GM12878 (cell line): ENCODE data around the gene STAMBP. TPM values are rescaled to one million over a fixed set of nuclear protein-coding genes. Genes with fewer than 3 reads are reported as not detected.

Experiments
- ATAC-seq: fragments of 200-7000 bp; cut with Tn5 transposase; 3 replicates; pipeline ENCODE4 v1.9.1; 2020; ENCODE audit warnings: mild to moderate bottlenecking, moderate library complexity
- BruUV-seq: library from RNA; stranded (reverse); fragments of 400-500 nt; replicated peaks from 2 replicates; lab custom pipeline; 2021; lab: Mats Ljungman, UMichigan
- CTCF ChIA-PET: fragments of 300-600 bp; sonication (Branson Sonifier 250); formaldehyde crosslinking; extraction: SDS; loops from one replicate; lab custom pipeline; 2021; ENCODE audit warnings: inconsistent platforms; lab: Yijun Ruan, JAX
- POLR2A ChIA-PET: fragments of 350-600 bp; formaldehyde crosslinking; extraction: SDS; loops from one replicate; lab custom pipeline; 2021; ENCODE audit warnings: inconsistent platforms; lab: Charles Lee
- RAD21 ChIA-PET: fragments of 300-600 bp; sonication (Branson Sonifier 250); formaldehyde crosslinking; loops from one replicate; lab custom pipeline; 2023; ENCODE audit warnings: antibody characterized with exemption; ENCODE audit not compliant: unreplicated experiment; lab: Charles Lee
- SMC1A ChIA-PET: fragments of 300-600 bp; sonication (Branson Sonifier 250); formaldehyde crosslinking; loops from one replicate; lab custom pipeline; 2023; ENCODE audit not compliant: unreplicated experiment, uncharacterized antibody; lab: Charles Lee
- DNase-seq: peaks from one replicate; pipeline ENCODE4 v3.0.0-alpha.2; 2011; ENCODE audit warnings: low read depth, low spot score
- FAIRE-seq: peaks from 3 replicates; lab custom pipeline; 2011; peaks lifted over from hg19 to GRCh38; lab: Jason Lieb, UNC
- H2AFZ ChIP-seq: 2 replicates; pipeline ENCODE4 v1.6.0; 2011; ENCODE audit warnings: low read depth, low read length, control low read depth; ENCODE audit not compliant: control insufficient read depth
- H3K27ac ChIP-seq: 2 replicates; pipeline ENCODE4 v1.5.1; 2011; ENCODE audit warnings: control low read depth; ENCODE audit not compliant: control insufficient read depth, insufficient read depth
- H3K27me3 ChIP-seq, 2 experiments: replicated peaks in 1 of 2; 2 replicates each; pipeline versions ENCODE4 v1.6.0 to v1.6.1; 2011; ENCODE audit warnings: low read length in 1 of 2; ENCODE audit not compliant: control insufficient read depth in 2 of 2, insufficient read depth in 2 of 2
- H3K36me3 ChIP-seq, 2 experiments: 2 replicates each; pipeline ENCODE4 v1.5.1; 2011; ENCODE audit warnings: low read length in 1 of 2; ENCODE audit not compliant: control insufficient read depth in 2 of 2, insufficient read depth in 2 of 2
- H3K4me1 ChIP-seq: 2 replicates; pipeline ENCODE4 v1.6.1; 2011; ENCODE audit warnings: mild to moderate bottlenecking, low read length, moderate library complexity, mixed read lengths; ENCODE audit not compliant: control insufficient read depth, insufficient read depth
- H3K4me2 ChIP-seq: 2 replicates; pipeline ENCODE4 v1.6.0; 2011; ENCODE audit warnings: control low read depth; ENCODE audit not compliant: control insufficient read depth, insufficient read depth
- H3K4me3 ChIP-seq: fragments of 200-600 bp; sonication (generic); 2 replicates; pipeline ENCODE4 v1.5.1; 2016
- H3K79me2 ChIP-seq: 2 replicates; pipeline ENCODE4 v1.6.0; 2011; ENCODE audit warnings: low read length; ENCODE audit not compliant: control insufficient read depth, insufficient read depth
- H3K9ac ChIP-seq: 2 replicates; pipeline ENCODE4 v1.8.0; 2011; ENCODE audit warnings: low read length, control low read depth, mixed read lengths; ENCODE audit not compliant: control insufficient read depth, insufficient read depth
- H3K9me3 ChIP-seq: replicated peaks from 3 replicates; pipeline ENCODE4 v1.5.1; 2011; ENCODE audit warnings: mild to moderate bottlenecking, low read length; ENCODE audit not compliant: control insufficient read depth, insufficient read depth
- H4K20me1 ChIP-seq: 2 replicates; pipeline ENCODE4 v1.6.0; 2011; ENCODE audit not compliant: control insufficient read depth, insufficient read depth
- ATF3 ChIP-seq: IDR thresholded peaks from 2 replicates; pipeline ENCODE4 v1.6.1; 2011; ENCODE audit warnings: low read depth, mild to moderate bottlenecking, low read length, moderate library complexity, borderline replicate concordance; ENCODE audit errors: extremely low read depth
- CBFB ChIP-seq: IDR thresholded peaks from 2 replicates; pipeline ENCODE4 v1.6.1; 2016; ENCODE audit warnings: antibody characterized with exemption, low read depth
- CBX3 ChIP-seq: fragments of 200-600 bp; sonication (generic); IDR thresholded peaks from 2 replicates; pipeline ENCODE4 v1.6.1; 2016; ENCODE audit warnings: low read depth, borderline replicate concordance
- E2F8 ChIP-seq: fragments of 450-650 bp; IDR thresholded peaks from 2 replicates; pipeline ENCODE4 v1.6.1; 2018; ENCODE audit warnings: mild to moderate bottlenecking, low read depth, moderate library complexity; ENCODE audit not compliant: partially characterized antibody
- ETV6 ChIP-seq, 2 experiments: fragments of 450-650 bp in 1 of 2; IDR thresholded peaks in 1 of 2; conservative IDR thresholded peaks in 1 of 2; 2 replicates each; pipeline ENCODE4 v1.6.1; 2014; ENCODE audit warnings: antibody characterized with exemption in 1 of 2, borderline replicate concordance in 1 of 2, low read depth in 1 of 2, mild to moderate bottlenecking in 1 of 2, moderate library complexity in 1 of 2
- KDM1A ChIP-seq: fragments of 200-600 bp; sonication (generic); IDR thresholded peaks from 2 replicates; pipeline ENCODE4 v1.6.1; 2016; ENCODE audit warnings: borderline replicate concordance
- MYB ChIP-seq: fragments of 150-350 bp; IDR thresholded peaks from 2 replicates; pipeline ENCODE4 v1.6.1; 2014; ENCODE audit warnings: mild to moderate bottlenecking, low read depth, low read length, borderline replicate concordance
- MYC ChIP-seq: IDR thresholded peaks from 2 replicates; pipeline ENCODE4 v1.6.1; 2011; ENCODE audit warnings: mild to moderate bottlenecking, low read length, moderate library complexity, inconsistent platforms; ENCODE audit not compliant: insufficient read depth, insufficient replicate concordance, insufficient read length, severe bottlenecking
- NR2C1 ChIP-seq: fragments of 450-650 bp; IDR thresholded peaks from 2 replicates; pipeline ENCODE4 v1.6.1; 2017; ENCODE audit warnings: antibody characterized with exemption, mild to moderate bottlenecking, moderate library complexity
- PAX8 ChIP-seq: fragments of 450-650 bp; IDR thresholded peaks from 2 replicates; pipeline ENCODE4 v1.6.1; 2017; ENCODE audit warnings: mild to moderate bottlenecking, moderate library complexity
- PBX3 ChIP-seq: IDR thresholded peaks from 2 replicates; pipeline ENCODE4 v1.6.1; 2011; ENCODE audit warnings: mild to moderate bottlenecking, low read depth, low read length, moderate library complexity; ENCODE audit not compliant: insufficient replicate concordance
- RCOR1 ChIP-seq: conservative IDR thresholded peaks from 2 replicates; pipeline ENCODE4 v1.6.1; 2012; ENCODE audit warnings: low read depth, low read length, improper control_type of control experiment
- REST ChIP-seq: IDR thresholded peaks from 2 replicates; pipeline ENCODE4 v1.6.1; 2012; ENCODE audit warnings: mild to moderate bottlenecking, low read depth, low read length
- SMAD5 ChIP-seq: IDR thresholded peaks from 2 replicates; pipeline ENCODE4 v1.6.1; 2016; ENCODE audit warnings: antibody characterized with exemption, low read depth
- SREBF1 ChIP-seq: IDR thresholded peaks from 2 replicates; pipeline ENCODE4 v1.6.1; 2012; ENCODE audit warnings: mild to moderate bottlenecking, low read length
- WGBS: methylation state at CpG from one replicate; pipeline ENCODE4 v1.1.6; 2016; ENCODE audit warnings: low lambda C conversion rate; ENCODE audit not compliant: insufficient replicate concordance, insufficient coverage; ENCODE audit errors: missing lambda C conversion rate; 5-methylcytosine and 5-hydroxymethylcytosine counted together
- in situ Hi-C: fragments of 300-500 bp; cut with MboI; formaldehyde crosslinking; loops from 9 replicates; pipeline ENCODE4 v1.14.3; 2018; ENCODE audit warnings: mixed read lengths
- intact Hi-C: fragments of 100-400 bp; cut with micrococcal nuclease; formaldehyde crosslinking; loops from one replicate; pipeline ENCODE4 v1.14.2; 2022; ENCODE audit not compliant: unreplicated experiment
- polyA plus RNA-seq, 11 experiments: library from polyadenylated mRNA; depleted of rRNA in 4 of 11; unstranded in 6 of 11; stranded (reverse) in 5 of 11; fragments of >200 nt; fragmentation: Nextera tagmentation in 4 of 11; fragmentation: Illumina TruSeq in 1 of 11; extraction: Ambion mirVana in 4 of 11; extraction: Trizol in 1 of 11; gene quantifications; 1 replicate in 1 of 11; 2 replicates in 10 of 11; pipeline versions ENCODE4 v1.2.1 to v1.2.3, GENCODE V29; 2011 to 2016; ENCODE audit warnings: inconsistent platforms in 2 of 11, missing spikeins in 2 of 11, low read depth in 1 of 11
- total RNA-seq, 4 experiments: library from RNA; depleted of rRNA in 3 of 4; stranded (reverse); fragments of >200 nt in 3 of 4; fragmentation: Illumina TruSeq in 1 of 4; extraction: Trizol in 1 of 4; gene quantifications; 2 replicates each; pipeline versions ENCODE4 v1.2.1 to v1.2.3, GENCODE V29; 2013 to 2021

The STAMBP gene
- total and polyA plus RNA-seq, 10 of the 15 experiments (the other 5 are each of a cell fraction or from before 2014, with no cell fraction given), result 38.9 to 84.1 (median 69.7) TPM

GRCh38 chr2:73911548-73912208, 82.9 kb downstream of the STAMBP start:
- no peak for DNase-seq
- Histone ChIP-seq H2AFZ (no peak overlapping the region), H3K9me3 (no peaks in the 10 kb centered on the region), H3K79me2 (no peaks in the 10 kb centered on the region), H3K4me3 (no peak overlapping the region), H3K4me1 (no peaks in the 10 kb centered on the region), H3K27me3 (no peaks in the 10 kb centered on the region), H3K4me2 (no peak overlapping the region), H4K20me1 (no peaks in the 10 kb centered on the region), H3K36me3 (no peaks in the 10 kb centered on the region), H3K9ac (no peak overlapping the region), H3K27ac (no peak overlapping the region)
- ATAC-seq, result no peak
- ChIA-PET SMC1A (interaction anchor here (0.7 to 5.0 kb wide), 7 partner anchors 27 to 238 kb away, joined by 3 to 45 read pairs (median 4); no protein-coding TSS in a partner anchor), CTCF (interaction anchor here (0.8 to 5.4 kb wide), 13 partner anchors 10 to 233 kb away, joined by 3 to 78 read pairs (median 5); partner anchors contain the start of gene STAMBP), POLR2A (interaction anchor here (0.7 to 1.0 kb wide), 3 partner anchors 77 to 680 kb away, joined by 3 read pairs; no protein-coding TSS in a partner anchor), RAD21 (interaction anchor here (0.8 to 2.2 kb wide), 6 partner anchors 12 to 213 kb away, joined by 3 to 6 read pairs (median 3); no protein-coding TSS in a partner anchor)
- intact Hi-C loops (no loop called here), in situ Hi-C loops (no loop called here)
- no peak for FAIRE-seq
- BruUV-seq, result no TSS peak
- TF ChIP-seq ATF3, result no peak
- no peak for TF ChIP-seq PAX8
- no peak for TF ChIP-seq MYC
- no peak for TF ChIP-seq PBX3
- no peak for TF ChIP-seq KDM1A
- no peak for TF ChIP-seq REST
- no peak for TF ChIP-seq E2F8
- no peak for TF ChIP-seq NR2C1
- no peak for TF ChIP-seq RCOR1
- no peak for TF ChIP-seq MYB
- TF ChIP-seq SREBF1, result no peak
- no peak for TF ChIP-seq SMAD5
- no peak for TF ChIP-seq ETV6 (conservative IDR thresholded peaks at IDR 0.05 in 1 of 2, IDR thresholded peaks at IDR 0.05 in 1 of 2; ENCODE audit: borderline replicate concordance in 1 of 2, low read depth in 1 of 2)
- TF ChIP-seq CBFB, result no peak
- TF ChIP-seq CBX3, result no peak
- WGBS, result 59% methylated on average over 8 of the region's 8 CpGs
